IMR-90 (cell line): ENCODE data around the gene DHRS7B. TPM values are rescaled to one million over a fixed set of nuclear protein-coding genes. Genes with fewer than 3 reads are reported as not detected.

ENCODE experiments used
- ATAC-seq: fragments of 200-7000 bp; cut with Tn5 transposase; 2 replicates; pipeline ENCODE4 v1.9.1; 2020; ENCODE audit warnings: low read depth, mild to moderate bottlenecking, moderate library complexity
- BruUV-seq: library from RNA; stranded (reverse); fragments of 400-500 nt; replicated peaks from 2 replicates; lab custom pipeline; 2021; lab: Mats Ljungman, UMichigan
- CTCF ChIA-PET: fragments of 300-600 bp; formaldehyde crosslinking; extraction: SDS; loops from one replicate; lab custom pipeline; 2021; ENCODE audit warnings: antibody characterized with exemption; lab: Yijun Ruan, JAX
- POLR2A ChIA-PET: fragments of 300-600 bp; sonication (Branson Sonifier 250); formaldehyde crosslinking; loops from one replicate; lab custom pipeline; 2022; ENCODE audit warnings: antibody characterized with exemption; ENCODE audit not compliant: unreplicated experiment; lab: Charles Lee
- DNase-seq: peaks from one replicate; pipeline ENCODE4 v3.0.0; 2013
- H2AFZ ChIP-seq: replicated peaks from 2 replicates; pipeline ENCODE3; 2013; ENCODE audit warnings: low read length, mild to moderate bottlenecking; ENCODE audit not compliant: poor library complexity
- H2AK5ac ChIP-seq: 2 replicates; pipeline ENCODE4 v1.6.1; 2013; ENCODE audit warnings: low read depth, low read length, inconsistent platforms
- H2AK9ac ChIP-seq: replicated peaks from 2 replicates; pipeline ENCODE3; 2013; ENCODE audit warnings: mild to moderate bottlenecking, low read depth, low read length, moderate library complexity; ENCODE audit not compliant: poor library complexity
- H2BK120ac ChIP-seq: 2 replicates; pipeline ENCODE4 v1.6.1; 2013; ENCODE audit warnings: low read depth, low read length, inconsistent platforms
- H2BK15ac ChIP-seq: 3 replicates; pipeline ENCODE4 v1.6.1; 2013; ENCODE audit warnings: low read depth, low read length, inconsistent platforms
- H2BK20ac ChIP-seq: 2 replicates; pipeline ENCODE4 v1.6.1; 2013; ENCODE audit warnings: low read depth, mild to moderate bottlenecking, inconsistent platforms, low read length, moderate library complexity
- H2BK5ac ChIP-seq: 2 replicates; pipeline ENCODE4 v1.6.1; 2013; ENCODE audit warnings: mild to moderate bottlenecking, low read depth, low read length, inconsistent platforms; ENCODE audit not compliant: poor library complexity, severe bottlenecking
- H3K14ac ChIP-seq: replicated peaks from 2 replicates; pipeline ENCODE4 v1.6.1; 2013; ENCODE audit warnings: low read depth, low read length, inconsistent platforms
- H3K18ac ChIP-seq: 2 replicates; pipeline ENCODE4 v1.6.1; 2013; ENCODE audit warnings: low read depth, low read length, control low read depth
- H3K23ac ChIP-seq: 2 replicates; pipeline ENCODE4 v1.6.1; 2013; ENCODE audit warnings: low read depth, low read length, inconsistent platforms
- H3K27ac ChIP-seq: 2 replicates; pipeline ENCODE4 v1.5.1; 2013; ENCODE audit warnings: mild to moderate bottlenecking, control low read depth, low read length; ENCODE audit not compliant: insufficient read depth
- H3K27me3 ChIP-seq: 2 replicates; pipeline ENCODE4 v1.6.1; 2013; ENCODE audit warnings: low read length; ENCODE audit not compliant: control insufficient read depth, insufficient read depth
- H3K36me3 ChIP-seq: 2 replicates; pipeline ENCODE4 v1.6.1; 2013; ENCODE audit warnings: low read length, mixed read lengths; ENCODE audit not compliant: control insufficient read depth, insufficient read depth
- H3K4ac ChIP-seq: 2 replicates; pipeline ENCODE4 v1.6.1; 2013; ENCODE audit warnings: low read depth, low read length, inconsistent platforms
- H3K4me1 ChIP-seq: 2 replicates; pipeline ENCODE4 v1.6.1; 2013; ENCODE audit warnings: low read length, mixed read lengths; ENCODE audit not compliant: control insufficient read depth, insufficient read depth
- H3K4me2 ChIP-seq: 2 replicates; pipeline ENCODE4 v1.6.1; 2013; ENCODE audit warnings: low read depth, mild to moderate bottlenecking, control low read depth, low read length, moderate library complexity
- H3K4me3 ChIP-seq: 2 replicates; pipeline ENCODE4 v1.5.1; 2013; ENCODE audit warnings: low read depth, mild to moderate bottlenecking, control low read depth, low read length, moderate library complexity; ENCODE audit not compliant: insufficient read depth
- H3K56ac ChIP-seq: 2 replicates; pipeline ENCODE4 v1.6.1; 2013; ENCODE audit warnings: low read length, inconsistent platforms; ENCODE audit not compliant: insufficient read depth; ENCODE audit errors: extremely low read depth
- H3K79me1 ChIP-seq, 2 experiments: 2 replicates each; pipeline ENCODE4 v1.6.1; 2013; ENCODE audit warnings: low read length in 2 of 2, inconsistent platforms in 1 of 2, low read depth in 1 of 2
- H3K9ac ChIP-seq: 2 replicates; pipeline ENCODE4 v1.6.1; 2013; ENCODE audit warnings: low read depth, low read length, control low read depth
- H3K9me1 ChIP-seq: 2 replicates; pipeline ENCODE4 v1.6.1; 2013; ENCODE audit warnings: low read length, inconsistent platforms; ENCODE audit not compliant: insufficient read depth
- H3K9me3 ChIP-seq: 2 replicates; pipeline ENCODE4 v1.6.1; 2013; ENCODE audit warnings: low read length; ENCODE audit not compliant: control insufficient read depth, insufficient read depth
- H4K20me1 ChIP-seq: 2 replicates; pipeline ENCODE4 v1.6.1; 2013; ENCODE audit warnings: low read length, inconsistent platforms; ENCODE audit not compliant: insufficient read depth
- H4K5ac ChIP-seq: 2 replicates; pipeline ENCODE4 v1.6.1; 2013; ENCODE audit warnings: mild to moderate bottlenecking, low read depth, low read length, control low read depth
- H4K8ac ChIP-seq, 2 experiments: 2 replicates each; pipeline ENCODE4 v1.6.1; 2013; ENCODE audit warnings: low read depth in 2 of 2, low read length in 2 of 2, control low read depth in 1 of 2, inconsistent platforms in 1 of 2
- H4K91ac ChIP-seq: 2 replicates; pipeline ENCODE4 v1.6.1; 2013; ENCODE audit warnings: low read depth, low read length, inconsistent platforms; ENCODE audit not compliant: insufficient read depth
- ELK1 ChIP-seq: fragments of 150-350 bp; IDR thresholded peaks from 2 replicates; pipeline ENCODE4 v1.6.1; 2016; ENCODE audit warnings: low read depth, mild to moderate bottlenecking, low read length, moderate library complexity, borderline replicate concordance
- FOS ChIP-seq: fragments of 150-350 bp; IDR thresholded peaks from 2 replicates; pipeline ENCODE4 v1.6.1; 2016; ENCODE audit warnings: low read depth, low read length
- MAZ ChIP-seq: IDR thresholded peaks from 2 replicates; pipeline ENCODE4 v1.6.1; 2012; ENCODE audit warnings: low read depth, mild to moderate bottlenecking, low read length, improper control_type of control experiment, moderate library complexity, borderline replicate concordance
- RCOR1 ChIP-seq: IDR thresholded peaks from 2 replicates; pipeline ENCODE4 v1.6.1; 2012; ENCODE audit warnings: mild to moderate bottlenecking, low read length, improper control_type of control experiment; ENCODE audit not compliant: insufficient replicate concordance
- SMC3 ChIP-seq: fragments of 150-350 bp; IDR thresholded peaks from 2 replicates; pipeline ENCODE4 v1.6.1; 2016; ENCODE audit warnings: low read depth, mild to moderate bottlenecking, antibody characterized with exemption, low read length, moderate library complexity
- WGBS, 2 experiments: methylation state at CpG; one replicate each; pipeline versions ENCODE4 v1.1.5 to v1.1.7; 2013; ENCODE audit warnings: missing lambda C conversion rate in 2 of 2; ENCODE audit not compliant: insufficient read length in 1 of 2; ENCODE audit errors: extremely low coverage in 2 of 2; 5-methylcytosine and 5-hydroxymethylcytosine counted together
- dilution Hi-C: fragments of 300-500 bp; cut with HindIII; formaldehyde crosslinking; loops from one replicate; pipeline ENCODE4 v1.14.3; 2018; ENCODE audit warnings: low sequenced_read_pairs; ENCODE audit not compliant: unreplicated experiment
- in situ Hi-C: fragments of 300-500 bp; cut with MboI; formaldehyde crosslinking; loops from 3 replicates; pipeline ENCODE4 v1.14.3; 2019; ENCODE audit warnings: low sequenced_read_pairs, inconsistent platforms, mixed read lengths
- intact Hi-C: fragments of 100-400 bp; cut with micrococcal nuclease; formaldehyde crosslinking; loops from 2 replicates; pipeline ENCODE4 v1.10.0; 2022
- polyA plus RNA-seq, 3 experiments: library from polyadenylated mRNA; depleted of rRNA; stranded (reverse); fragments of >200 nt; gene quantifications; 2 replicates each; pipeline ENCODE4 v1.2.3, GENCODE V29; 2012; ENCODE audit warnings: low replicate concordance in 1 of 3
- total RNA-seq: library from RNA; depleted of rRNA; stranded (reverse); fragments of >200 nt; gene quantifications from 2 replicates; pipeline ENCODE4 v1.2.3, GENCODE V29; 2012

The DHRS7B gene
- total and polyA plus RNA-seq, 2 of the 4 experiments (the other 2 are of a cell fraction): 24.4 to 34.4 TPM

- Histone ChIP-seq H3K4me2 (no peak overlapping the region), H3K9me3 (no peaks in the 10 kb centered on the region), H3K23ac (no peak overlapping the region), H4K5ac (no peak overlapping the region), H4K20me1 (no peaks in the 10 kb centered on the region), H3K27ac (no peak overlapping the region), H2BK5ac (no peak overlapping the region), H4K91ac (no peak overlapping the region), H3K9me1 (no peaks in the 10 kb centered on the region), H2BK20ac (no peak overlapping the region), H3K9ac (no peak overlapping the region), H4K8ac (no peak overlapping the region), H3K79me1 (peaks cover 0 to 3% of the 10 kb centered on the region in 2 experiments; a peak in 1 of 4 replicates), H2BK120ac (no peak overlapping the region), H3K56ac (no peak overlapping the region), H3K4me1 (no peaks in the 10 kb centered on the region), H2BK15ac (no peak overlapping the region), H2AK9ac (no peak overlapping the region), H3K18ac (no peak overlapping the region), H2AFZ (no peak overlapping the region), H3K4ac (no peak overlapping the region), H3K27me3 (no peaks in the 10 kb centered on the region), H3K4me3 (no peak overlapping the region), H3K36me3 (no peaks in the 10 kb centered on the region), H2AK5ac (no peak overlapping the region), H3K14ac (no peak overlapping the region)
- in situ Hi-C loops: no loop called here
- ChIA-PET POLR2A (no interaction called here), CTCF (no interaction called here)
- intact Hi-C loops: no loop called here
- WGBS, 2 experiments: no CpG with 5 or more reads among the region's 1 CpG
- no peak for TF ChIP-seq FOS
- TF ChIP-seq MAZ: no peak
- TF ChIP-seq ELK1: no peak
- no peak for TF ChIP-seq RCOR1
- no peak for TF ChIP-seq SMC3
- dilution Hi-C loops: no loop called here
- no TSS peak for BruUV-seq
- ATAC-seq (no peak), DNase-seq (no peak)
Observed at GRCh38 chr17:21152731-21153130, 26.0 kb downstream of the DHRS7B start.
